Prostate gland (tissue), 2 donors: ENCODE data around the gene SMIM41. TPM values are rescaled to one million over a fixed set of nuclear protein-coding genes. Genes with fewer than 3 reads are reported as not detected.

Source experiments
- DNase-seq: peaks from one replicate; pipeline ENCODE4 v3.0.0-alpha.2; 2019; ENCODE audit warnings: low spot score
- H3K27ac ChIP-seq, 2 donors: fragments of 200-600 bp; sonication (generic); 2 replicates each; pipeline ENCODE4 v1.5.1; 2017 to 2019
- H3K27me3 ChIP-seq: fragments of 200-600 bp; sonication (generic); replicated peaks from 2 replicates; pipeline ENCODE4 v1.5.1; 2019; ENCODE audit not compliant: insufficient read depth
- H3K36me3 ChIP-seq, 2 donors: fragments of 200-600 bp; sonication (generic); 1 replicate in 1 of 2; 2 replicates in 1 of 2; pipeline versions ENCODE4 v1.5.1 to v1.8.1; 2017 to 2019
- H3K4me1 ChIP-seq: fragments of 200-600 bp; sonication (generic); replicated peaks from 2 replicates; pipeline ENCODE4 v1.5.1; 2019
- H3K4me3 ChIP-seq, 2 donors: fragments of 200-600 bp; sonication (generic); 2 replicates each; pipeline ENCODE4 v1.5.1; 2017 to 2019
- H3K9me3 ChIP-seq: fragments of 200-600 bp; sonication (generic); 2 replicates; pipeline ENCODE4 v1.5.1; 2017
- POLR2A ChIP-seq: fragments of 450-650 bp; IDR thresholded peaks from one replicate; pipeline ENCODE4 v1.6.1; 2016; ENCODE audit warnings: antibody characterized with exemption, mild to moderate bottlenecking
- POLR2AphosphoS5 ChIP-seq: sonication (generic); formaldehyde crosslinking; IDR thresholded peaks from one replicate; pipeline ENCODE4 v1.6.1; 2017; ENCODE audit warnings: antibody characterized with exemption
- WGBS: methylation state at CpG from one replicate; pipeline ENCODE4 v1.1.5; 2018; 5-methylcytosine and 5-hydroxymethylcytosine counted together
- intact Hi-C: fragments of 100-400 bp; cut with DNase I; formaldehyde crosslinking; loops from one replicate; pipeline ENCODE4 v1.14.2; 2022
- total RNA-seq, 2 donors: library from RNA; depleted of rRNA; stranded (reverse); fragments of >200 nt; gene quantifications; one replicate each; pipeline ENCODE4 v1.1.0, GENCODE V29; 2016
- TF ChIP-seq, protein P1 (sequence below), 4 experiments: fragments of 200-600 bp in 2 of 4; fragments of 450-650 bp in 2 of 4; sonication (generic) in 2 of 4; IDR thresholded peaks; 1 replicate in 3 of 4; 2 replicates in 1 of 4; pipeline ENCODE4 v1.5.1; 2016 to 2019; ENCODE audit warnings: antibody characterized with exemption in 4 of 4, mild to moderate bottlenecking in 2 of 4, moderate library complexity in 2 of 4

Gene SMIM41
- total RNA-seq, 2 donors from 2014 or later = 7.5 to 30.2 TPM

DNA sequence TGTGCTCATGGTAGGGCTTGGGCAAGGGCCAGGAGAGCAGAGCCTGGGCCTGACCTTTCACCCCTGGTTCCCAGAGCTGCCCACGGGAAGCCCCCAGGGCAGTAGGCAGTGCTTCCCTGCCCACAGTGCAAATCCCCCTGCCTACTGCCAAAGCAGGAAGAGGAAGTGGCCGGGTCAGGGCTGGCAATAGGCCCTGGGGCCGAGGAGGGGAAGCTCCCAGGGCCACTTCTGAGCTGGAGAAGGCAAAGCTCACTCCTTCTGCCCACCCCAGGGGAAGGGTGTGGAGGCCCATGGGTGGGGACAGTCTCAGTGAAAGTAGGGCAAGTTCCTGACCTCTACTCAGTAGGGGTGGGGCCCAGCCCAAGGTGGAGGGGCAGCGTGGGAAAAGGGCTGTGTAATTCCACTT is 33.7 kb upstream of the SMIM41 start:
- no peaks in the 10 kb centered on the region for H3K27me3 ChIP-seq
- no peaks in the 10 kb centered on the region for H3K36me3 ChIP-seq
- WGBS = 53% methylated on average over 4 of the region's 4 CpGs
- H3K4me3 ChIP-seq = no peak overlapping the region
- no peaks in the 10 kb centered on the region for H3K9me3 ChIP-seq
- peak overlapping the region; percentile 97 to 98 for H3K27ac ChIP-seq
- no peak for TF ChIP-seq POLR2A
- TF ChIP-seq POLR2AphosphoS5 = peak; percentile 11
- H3K4me1 ChIP-seq = peaks cover 31% of the 10 kb centered on the region
- intact Hi-C loops = no loop called here
- DNase-seq = no peak

DNA sequence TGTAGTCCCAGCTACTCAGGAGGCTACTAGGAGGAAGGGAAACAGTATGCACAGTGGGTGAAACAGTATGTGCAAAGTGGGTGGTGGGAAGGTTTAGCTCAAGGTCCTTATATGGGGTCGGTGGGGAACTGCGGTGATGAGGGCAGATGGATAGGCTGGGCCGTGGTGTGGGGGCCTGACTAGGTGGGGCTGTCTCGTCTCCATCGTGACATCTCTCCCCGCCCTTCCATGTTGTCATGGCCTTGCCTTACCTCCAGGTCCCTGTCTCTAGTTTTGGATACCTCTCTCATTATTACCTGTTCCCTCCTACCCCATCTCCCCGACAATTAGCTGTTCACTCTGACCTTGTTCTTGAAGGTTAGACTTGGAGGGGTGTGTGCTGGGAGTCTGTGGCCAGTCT is 32.6 kb upstream of the SMIM41 start:
- DNase-seq = no peak

DNA sequence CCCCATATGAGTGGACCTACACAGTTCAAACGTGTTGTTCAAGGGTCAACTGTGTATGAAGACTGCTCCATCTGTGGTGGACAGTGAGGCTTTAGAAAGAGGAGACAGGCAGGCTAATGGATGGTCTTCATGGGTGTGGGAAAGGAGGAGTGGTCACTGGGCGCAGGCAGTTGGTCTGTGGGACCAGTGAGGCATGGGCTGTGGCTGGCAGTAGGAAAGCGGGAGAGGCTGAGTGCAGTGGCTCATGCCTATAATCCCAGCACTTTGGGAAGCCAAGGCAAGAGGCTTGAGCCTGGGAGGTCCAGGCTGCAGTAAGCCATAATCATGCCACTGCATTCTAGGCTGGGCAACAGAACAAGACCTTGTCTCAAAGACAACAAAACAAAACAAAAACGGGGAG is 30.2 kb upstream of the SMIM41 start:
- 83% methylated on average over 4 of the region's 4 CpGs for WGBS
- no peaks in the 10 kb centered on the region for H3K27me3 ChIP-seq
- TF ChIP-seq POLR2AphosphoS5 = no peak
- TF ChIP-seq, protein P1, sequence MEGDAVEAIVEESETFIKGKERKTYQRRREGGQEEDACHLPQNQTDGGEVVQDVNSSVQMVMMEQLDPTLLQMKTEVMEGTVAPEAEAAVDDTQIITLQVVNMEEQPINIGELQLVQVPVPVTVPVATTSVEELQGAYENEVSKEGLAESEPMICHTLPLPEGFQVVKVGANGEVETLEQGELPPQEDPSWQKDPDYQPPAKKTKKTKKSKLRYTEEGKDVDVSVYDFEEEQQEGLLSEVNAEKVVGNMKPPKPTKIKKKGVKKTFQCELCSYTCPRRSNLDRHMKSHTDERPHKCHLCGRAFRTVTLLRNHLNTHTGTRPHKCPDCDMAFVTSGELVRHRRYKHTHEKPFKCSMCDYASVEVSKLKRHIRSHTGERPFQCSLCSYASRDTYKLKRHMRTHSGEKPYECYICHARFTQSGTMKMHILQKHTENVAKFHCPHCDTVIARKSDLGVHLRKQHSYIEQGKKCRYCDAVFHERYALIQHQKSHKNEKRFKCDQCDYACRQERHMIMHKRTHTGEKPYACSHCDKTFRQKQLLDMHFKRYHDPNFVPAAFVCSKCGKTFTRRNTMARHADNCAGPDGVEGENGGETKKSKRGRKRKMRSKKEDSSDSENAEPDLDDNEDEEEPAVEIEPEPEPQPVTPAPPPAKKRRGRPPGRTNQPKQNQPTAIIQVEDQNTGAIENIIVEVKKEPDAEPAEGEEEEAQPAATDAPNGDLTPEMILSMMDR (IDR thresholded peaks at IDR 0.05) = no peak
- no peak for TF ChIP-seq POLR2A
- intact Hi-C loops = no loop called here
- peaks cover 29% of the 10 kb centered on the region for H3K4me1 ChIP-seq
- H3K36me3 ChIP-seq = peaks cover 0 to 2% of the 10 kb centered on the region in 2 donors
- no peaks in the 10 kb centered on the region for H3K9me3 ChIP-seq
- no peak overlapping the region for H3K4me3 ChIP-seq
- DNase-seq = no peak
- peak overlapping the region; percentile 100 for H3K27ac ChIP-seq

More for the DNA sequence above, 32.6 kb upstream of the SMIM41 start:
- Histone ChIP-seq H3K9me3 (no peaks in the 10 kb centered on the region), H3K27me3 (no peaks in the 10 kb centered on the region), H3K27ac (peak overlapping the region in 1 of 2 donors; percentile 98), H3K36me3 (no peaks in the 10 kb centered on the region), H3K4me1 (peaks cover 31% of the 10 kb centered on the region), H3K4me3 (no peak overlapping the region)
- TF ChIP-seq, protein P1 (IDR thresholded peaks at IDR 0.05) = no peak
- TF ChIP-seq POLR2AphosphoS5 = no peak
- no peak for TF ChIP-seq POLR2A
- intact Hi-C loops = no loop called here
- 94% methylated on average over 7 of the region's 7 CpGs for WGBS

DNA sequence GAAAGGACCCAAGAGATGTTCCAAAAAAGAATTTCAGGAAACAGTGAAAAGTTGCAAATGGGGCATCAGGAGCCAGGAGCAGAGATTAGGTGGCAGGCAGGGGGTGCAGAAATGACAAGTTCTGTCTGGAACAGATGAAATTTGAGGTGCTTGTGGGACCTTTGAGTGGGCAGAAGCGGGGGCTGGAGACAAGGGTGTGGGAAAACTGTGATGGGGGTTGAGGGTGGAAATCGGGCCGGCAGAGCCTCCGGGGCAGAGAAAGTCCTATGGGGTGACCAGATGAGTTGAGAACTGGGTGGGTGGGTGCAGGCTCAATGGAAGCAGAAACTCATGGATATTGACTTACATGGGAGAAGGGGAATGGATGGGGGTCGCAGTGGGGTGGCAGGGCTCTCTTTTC is 29.8 kb upstream of the SMIM41 start:
- no peaks in the 10 kb centered on the region for H3K27me3 ChIP-seq
- 93% methylated on average over 5 of the region's 5 CpGs for WGBS
- intact Hi-C loops = loop anchor here (2.0 kb wide), 1 partner anchor 17 kb away; no protein-coding TSS in a partner anchor
- H3K4me1 ChIP-seq = peaks cover 30% of the 10 kb centered on the region
- H3K27ac ChIP-seq = peak overlapping the region; percentile 100
- TF ChIP-seq, protein P1 (IDR thresholded peaks at IDR 0.05) = no peak
- TF ChIP-seq POLR2AphosphoS5 (no peak), POLR2A (no peak)
- peaks cover under 1 to 5% of the 10 kb centered on the region in 2 donors for H3K36me3 ChIP-seq
- no peak for DNase-seq
- no peaks in the 10 kb centered on the region for H3K9me3 ChIP-seq
- H3K4me3 ChIP-seq = no peak overlapping the region

DNA sequence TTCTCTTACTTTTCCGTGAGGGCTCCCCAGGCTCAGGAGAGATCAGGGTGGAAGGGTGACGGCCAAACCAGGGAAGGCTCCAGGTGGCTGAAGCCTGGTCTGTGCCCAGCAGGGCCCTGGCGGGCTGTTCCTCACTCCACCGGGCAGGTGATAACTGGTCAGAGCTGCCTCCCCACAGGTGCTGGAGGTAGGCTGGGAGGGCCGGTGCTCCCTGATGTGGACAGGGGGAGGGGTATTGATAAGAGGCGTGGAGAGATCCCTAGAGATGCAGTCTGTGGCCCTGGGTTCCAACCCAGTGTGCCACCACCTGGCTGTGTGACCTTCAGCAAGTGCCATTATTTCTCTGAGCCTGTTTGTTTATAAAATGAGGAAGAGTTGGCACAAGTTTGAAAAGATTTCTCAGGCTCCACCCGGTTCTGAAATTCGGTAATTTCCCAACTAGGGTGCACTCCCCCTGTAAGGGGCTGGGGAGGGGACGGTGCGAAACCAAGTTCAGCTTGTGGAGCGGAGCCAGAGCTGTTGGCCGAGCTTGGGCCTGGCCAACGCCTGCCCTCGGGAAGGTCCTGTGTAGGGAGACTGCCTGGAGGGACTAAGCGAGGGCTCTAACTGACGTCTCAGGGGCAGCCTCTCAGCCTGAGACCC is 29.3 kb upstream of the SMIM41 start:
- peaks cover 5 to 6% of the 10 kb centered on the region in 2 donors for H3K36me3 ChIP-seq
- 26% methylated on average over 16 of the region's 16 CpGs for WGBS
- H3K4me3 ChIP-seq = peak overlapping the region; percentile 54 to 85
- intact Hi-C loops = loop anchor here (2.0 kb wide), 1 partner anchor 17 kb away; no protein-coding TSS in a partner anchor
- TF ChIP-seq, protein P1 (IDR thresholded peaks at IDR 0.05) = no peak
- TF ChIP-seq POLR2A = no peak
- no peak for TF ChIP-seq POLR2AphosphoS5
- H3K27ac ChIP-seq = peak overlapping the region; percentile 100
- no peaks in the 10 kb centered on the region for H3K27me3 ChIP-seq
- H3K9me3 ChIP-seq = no peaks in the 10 kb centered on the region
- H3K4me1 ChIP-seq = peaks cover 34% of the 10 kb centered on the region
- DNase-seq = no peak
